ENCODE results near the gene YOD1.

DNA sequence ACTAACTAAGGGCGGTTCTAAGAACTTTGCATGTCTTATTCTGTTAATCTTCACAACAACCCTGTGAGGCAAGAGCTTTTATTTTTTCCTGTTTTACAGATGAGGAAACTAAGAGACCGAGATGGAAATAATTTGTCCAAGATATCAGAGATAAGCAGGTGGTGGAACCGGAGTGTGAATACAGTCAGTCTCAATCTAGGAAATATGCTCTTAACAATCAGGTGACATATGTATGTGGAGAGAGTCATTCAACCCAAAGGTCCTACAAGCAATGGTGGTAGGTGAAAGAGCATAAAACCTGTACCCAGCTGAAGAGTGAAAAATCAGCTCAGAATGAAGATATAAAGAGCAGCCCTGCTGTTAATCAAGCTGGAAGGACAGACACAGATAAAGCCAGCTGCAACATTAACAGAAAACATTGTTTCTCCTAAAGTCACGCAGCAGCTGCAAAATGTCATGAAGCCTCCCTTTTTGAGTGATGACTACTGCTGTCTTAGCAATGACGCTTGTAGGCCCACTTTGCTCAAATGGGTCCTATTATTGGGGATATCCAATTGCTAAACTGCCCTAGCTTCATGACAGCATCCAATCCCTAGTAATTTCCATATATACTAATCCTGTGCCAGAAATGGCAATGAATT lies 50.2 kb downstream of the YOD1 start:
- TF ChIP-seq EP300 (IDR thresholded peaks at IDR 0.05; ENCODE audit: borderline replicate concordance) (no peak), TAF1 (IDR thresholded peaks at IDR 0.05; ENCODE audit: low read depth) (no peak), CREB1 (IDR thresholded peaks at IDR 0.05; ENCODE audit: low read depth) (no peak), NFIC (IDR thresholded peaks at IDR 0.05) (no peak), ZBTB7A (IDR thresholded peaks at IDR 0.05; ENCODE audit: low read depth) (no peak), CEBPB (IDR thresholded peaks at IDR 0.05) (no peak), EGR1 (IDR thresholded peaks at IDR 0.05) (no peak), YY1 (IDR thresholded peaks at IDR 0.05; ENCODE audit: low read depth) (no peak), RAD21 (IDR thresholded peaks at IDR 0.05; ENCODE audit: low read depth) (no peak), MAX (IDR thresholded peaks at IDR 0.05) (no peak)
- TF ChIP-seq, protein P1, sequence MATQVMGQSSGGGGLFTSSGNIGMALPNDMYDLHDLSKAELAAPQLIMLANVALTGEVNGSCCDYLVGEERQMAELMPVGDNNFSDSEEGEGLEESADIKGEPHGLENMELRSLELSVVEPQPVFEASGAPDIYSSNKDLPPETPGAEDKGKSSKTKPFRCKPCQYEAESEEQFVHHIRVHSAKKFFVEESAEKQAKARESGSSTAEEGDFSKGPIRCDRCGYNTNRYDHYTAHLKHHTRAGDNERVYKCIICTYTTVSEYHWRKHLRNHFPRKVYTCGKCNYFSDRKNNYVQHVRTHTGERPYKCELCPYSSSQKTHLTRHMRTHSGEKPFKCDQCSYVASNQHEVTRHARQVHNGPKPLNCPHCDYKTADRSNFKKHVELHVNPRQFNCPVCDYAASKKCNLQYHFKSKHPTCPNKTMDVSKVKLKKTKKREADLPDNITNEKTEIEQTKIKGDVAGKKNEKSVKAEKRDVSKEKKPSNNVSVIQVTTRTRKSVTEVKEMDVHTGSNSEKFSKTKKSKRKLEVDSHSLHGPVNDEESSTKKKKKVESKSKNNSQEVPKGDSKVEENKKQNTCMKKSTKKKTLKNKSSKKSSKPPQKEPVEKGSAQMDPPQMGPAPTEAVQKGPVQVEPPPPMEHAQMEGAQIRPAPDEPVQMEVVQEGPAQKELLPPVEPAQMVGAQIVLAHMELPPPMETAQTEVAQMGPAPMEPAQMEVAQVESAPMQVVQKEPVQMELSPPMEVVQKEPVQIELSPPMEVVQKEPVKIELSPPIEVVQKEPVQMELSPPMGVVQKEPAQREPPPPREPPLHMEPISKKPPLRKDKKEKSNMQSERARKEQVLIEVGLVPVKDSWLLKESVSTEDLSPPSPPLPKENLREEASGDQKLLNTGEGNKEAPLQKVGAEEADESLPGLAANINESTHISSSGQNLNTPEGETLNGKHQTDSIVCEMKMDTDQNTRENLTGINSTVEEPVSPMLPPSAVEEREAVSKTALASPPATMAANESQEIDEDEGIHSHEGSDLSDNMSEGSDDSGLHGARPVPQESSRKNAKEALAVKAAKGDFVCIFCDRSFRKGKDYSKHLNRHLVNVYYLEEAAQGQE (IDR thresholded peaks at IDR 0.05; ENCODE audit: low read depth), result no peak
